RWPE1 (cell line): ENCODE measurements around the gene HOXB4.

ENCODE experiments used
- CTCF ChIA-PET: fragments of 350-600 bp; sonication (Branson Sonifier 250); formaldehyde crosslinking; extraction: SDS; loops from one replicate; lab custom pipeline; 2021; lab: Yijun Ruan, JAX
- POLR2A ChIA-PET: fragments of 400-600 bp; formaldehyde crosslinking; extraction: SDS; loops from one replicate; lab custom pipeline; 2020; ENCODE audit warnings: antibody characterized with exemption; ENCODE audit not compliant: low non-redundant PET; lab: Yijun Ruan, JAX
- DNase-seq: peaks from one replicate; pipeline ENCODE4 v3.0.0; 2012; ENCODE audit warnings: low spot score
- H3K27ac ChIP-seq: fragments of 450-650 bp; 2 replicates; pipeline ENCODE4 v1.5.1; 2017
- TF ChIP-seq, protein P1 (sequence below): fragments of 450-650 bp; conservative IDR thresholded peaks from 2 replicates; pipeline ENCODE4 v1.5.1; 2017; ENCODE audit warnings: low read depth, mild to moderate bottlenecking

Gene HOXB4

DNA sequence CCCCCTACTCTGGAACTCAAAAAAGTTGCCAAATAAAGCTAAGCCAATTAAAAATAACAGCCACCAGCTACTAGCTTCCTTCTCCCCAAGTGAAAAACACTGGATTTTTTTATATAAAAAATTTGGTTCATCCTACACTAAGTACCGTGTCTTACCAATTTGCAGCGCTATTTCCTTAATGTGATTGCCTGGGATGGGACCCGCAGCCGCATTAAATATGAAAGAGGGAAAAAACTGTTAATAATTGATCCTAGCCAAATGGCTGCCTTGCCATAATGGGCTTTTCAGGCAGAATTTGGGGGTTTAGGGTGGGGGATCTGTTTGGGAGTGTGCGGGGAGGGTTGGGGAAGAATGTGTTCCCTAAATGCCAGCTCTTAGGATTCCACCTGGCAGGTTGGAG lies 46.0 kb upstream of the HOXB4 start:
- POLR2A ChIA-PET, result no interaction called here
- no peak overlapping the region for H3K27ac ChIP-seq
- no peak for DNase-seq
- TF ChIP-seq, protein P1, sequence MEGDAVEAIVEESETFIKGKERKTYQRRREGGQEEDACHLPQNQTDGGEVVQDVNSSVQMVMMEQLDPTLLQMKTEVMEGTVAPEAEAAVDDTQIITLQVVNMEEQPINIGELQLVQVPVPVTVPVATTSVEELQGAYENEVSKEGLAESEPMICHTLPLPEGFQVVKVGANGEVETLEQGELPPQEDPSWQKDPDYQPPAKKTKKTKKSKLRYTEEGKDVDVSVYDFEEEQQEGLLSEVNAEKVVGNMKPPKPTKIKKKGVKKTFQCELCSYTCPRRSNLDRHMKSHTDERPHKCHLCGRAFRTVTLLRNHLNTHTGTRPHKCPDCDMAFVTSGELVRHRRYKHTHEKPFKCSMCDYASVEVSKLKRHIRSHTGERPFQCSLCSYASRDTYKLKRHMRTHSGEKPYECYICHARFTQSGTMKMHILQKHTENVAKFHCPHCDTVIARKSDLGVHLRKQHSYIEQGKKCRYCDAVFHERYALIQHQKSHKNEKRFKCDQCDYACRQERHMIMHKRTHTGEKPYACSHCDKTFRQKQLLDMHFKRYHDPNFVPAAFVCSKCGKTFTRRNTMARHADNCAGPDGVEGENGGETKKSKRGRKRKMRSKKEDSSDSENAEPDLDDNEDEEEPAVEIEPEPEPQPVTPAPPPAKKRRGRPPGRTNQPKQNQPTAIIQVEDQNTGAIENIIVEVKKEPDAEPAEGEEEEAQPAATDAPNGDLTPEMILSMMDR, result no peak
- CTCF ChIA-PET, result no interaction called here

DNA sequence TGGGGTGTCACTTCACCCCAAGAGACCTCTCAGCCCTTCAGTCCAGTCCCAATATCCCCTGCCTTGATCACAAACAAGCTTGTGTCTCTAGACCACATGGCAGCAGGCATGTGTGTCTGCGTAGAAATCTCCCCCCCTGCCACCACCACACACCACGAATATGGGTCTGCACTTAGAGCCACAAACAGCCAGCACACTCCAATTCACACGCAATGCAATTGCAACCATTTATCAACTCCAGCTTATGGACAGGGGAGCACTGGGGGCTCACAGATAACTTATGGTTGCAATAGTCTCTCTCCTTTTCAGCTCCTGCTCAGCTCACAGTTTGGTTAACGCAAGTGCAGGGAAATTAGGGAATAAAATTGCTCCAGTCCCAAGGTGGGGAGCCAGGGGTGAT lies 45.4 kb upstream of the HOXB4 start:
- ChIA-PET POLR2A (no interaction called here), CTCF (no interaction called here)
- DNase-seq, result no peak
- TF ChIP-seq, protein P1, result no peak
- H3K27ac ChIP-seq, result no peak overlapping the region

DNA sequence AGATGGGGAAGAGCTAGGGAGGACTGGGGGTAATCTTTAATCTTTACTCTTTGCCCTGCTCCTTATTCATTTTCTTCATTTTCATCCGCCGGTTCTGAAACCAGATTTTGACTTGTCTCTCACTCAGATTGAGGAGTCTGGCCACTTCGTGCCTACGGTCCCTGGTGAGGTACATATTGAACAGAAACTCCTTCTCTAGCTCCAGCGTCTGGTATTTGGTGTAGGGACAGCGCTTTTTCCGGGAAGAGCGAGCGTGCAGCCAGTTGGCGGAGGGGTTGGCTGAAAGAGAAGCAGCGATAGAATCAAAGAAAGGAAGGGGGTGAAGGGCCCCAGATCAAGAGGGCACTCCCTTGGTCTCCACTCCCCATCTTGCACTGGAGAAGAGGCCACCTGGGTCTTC lies 44.7 kb upstream of the HOXB4 start:
- no peak overlapping the region for H3K27ac ChIP-seq
- DNase-seq, result no peak
- TF ChIP-seq, protein P1, result no peak
- CTCF ChIA-PET, result interaction anchor here (0.6 kb wide), 1 partner anchor 361 kb away, joined by 3 read pairs; no protein-coding TSS in a partner anchor
- POLR2A ChIA-PET, result no interaction called here

DNA sequence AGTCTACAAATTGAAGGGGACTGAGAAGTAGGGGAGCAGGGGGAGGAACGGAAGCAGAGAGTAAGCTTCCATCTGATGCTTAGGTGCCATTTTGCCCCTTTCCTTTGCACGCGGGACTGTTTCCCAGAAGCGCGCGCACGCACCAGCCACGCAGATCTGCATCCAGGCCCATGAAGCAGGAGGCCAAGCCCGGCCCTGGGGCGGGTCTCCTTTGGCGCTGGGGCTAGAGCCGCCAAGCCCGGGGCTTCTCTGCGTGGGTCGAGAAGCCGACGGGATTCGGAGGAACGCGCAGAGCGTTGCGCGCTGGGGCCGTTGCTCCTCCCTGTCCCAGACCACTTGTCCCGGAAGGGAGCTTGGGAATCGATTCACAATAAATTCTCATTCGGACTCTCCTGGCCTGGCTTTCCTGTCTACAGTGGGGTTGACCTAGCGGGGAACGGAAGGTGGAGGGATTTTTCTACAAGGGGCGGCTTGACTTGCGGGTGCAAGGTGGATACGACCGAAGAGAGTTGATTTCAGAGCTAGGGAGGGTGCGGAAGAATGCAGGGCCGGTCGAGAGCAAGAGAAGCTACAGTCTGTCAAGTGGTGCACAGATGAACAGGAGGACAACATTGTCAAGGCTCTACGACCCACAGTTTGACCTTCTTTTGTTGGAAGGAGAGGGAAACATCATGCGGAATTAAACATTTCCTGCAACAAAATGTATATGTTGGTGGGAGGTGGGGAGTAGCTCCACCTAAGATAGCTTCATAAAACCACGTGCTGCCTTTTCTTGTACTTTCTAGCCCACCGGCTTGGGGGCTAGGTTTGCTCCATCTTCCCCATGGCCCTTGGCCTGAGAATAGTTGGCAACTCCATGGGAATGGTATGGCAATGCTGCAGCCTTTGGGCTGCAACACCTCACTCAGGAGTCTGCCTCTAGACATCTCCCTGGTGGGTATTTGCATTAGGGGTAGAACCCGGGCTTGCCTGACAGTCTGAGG lies 43.6 kb upstream of the HOXB4 start:
- TF ChIP-seq, protein P1, result no peak
- POLR2A ChIA-PET, result interaction anchor here (0.6 kb wide), 1 partner anchor 297 kb away, joined by 3 read pairs; no protein-coding TSS in a partner anchor
- H3K27ac ChIP-seq, result no peak overlapping the region
- CTCF ChIA-PET, result interaction anchor here (0.6 to 0.7 kb wide), 3 partner anchors 167 to 953 kb away, joined by 3 to 5 read pairs (median 3); no protein-coding TSS in a partner anchor
- no peak for DNase-seq

DNA sequence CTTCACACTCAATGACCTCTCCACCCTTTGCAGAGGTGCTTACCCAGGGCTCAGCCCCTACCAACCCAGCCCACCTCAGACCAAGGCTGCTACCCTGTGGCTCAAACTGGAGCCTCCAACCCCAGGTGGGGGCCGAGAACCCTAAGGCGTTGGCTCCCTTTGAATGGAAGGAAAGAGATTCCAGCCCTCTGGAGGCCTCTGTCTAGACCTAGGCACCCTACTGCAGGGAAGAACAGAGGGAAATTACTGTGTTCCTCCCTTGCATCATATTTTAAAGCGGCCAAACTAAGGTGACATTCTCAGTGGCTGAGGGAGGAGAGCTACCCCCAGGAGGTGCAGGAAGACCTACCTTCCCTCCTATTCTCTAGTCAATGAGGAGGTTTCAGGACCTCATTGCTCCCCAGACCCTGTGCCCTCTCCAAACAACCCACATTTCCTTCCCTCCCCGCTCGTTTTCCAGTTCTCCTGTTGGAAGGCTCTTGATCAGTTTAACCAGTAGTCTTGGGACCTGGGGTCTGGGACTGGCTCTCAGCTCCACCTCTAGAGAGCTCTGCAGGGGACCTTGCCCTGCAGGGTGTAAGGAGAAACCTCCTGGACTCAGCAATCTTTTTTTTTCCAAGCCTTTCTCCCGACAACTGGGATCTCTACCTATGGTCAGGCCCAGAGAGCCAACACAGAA lies 42.5 kb upstream of the HOXB4 start:
- no peak overlapping the region for H3K27ac ChIP-seq
- no peak for DNase-seq
- TF ChIP-seq, protein P1, result no peak
- ChIA-PET POLR2A (no interaction called here), CTCF (interaction anchor here (0.6 to 1.0 kb wide), 2 partner anchors 357 to 699 kb away, joined by 3 to 5 read pairs; no protein-coding TSS in a partner anchor)

DNA sequence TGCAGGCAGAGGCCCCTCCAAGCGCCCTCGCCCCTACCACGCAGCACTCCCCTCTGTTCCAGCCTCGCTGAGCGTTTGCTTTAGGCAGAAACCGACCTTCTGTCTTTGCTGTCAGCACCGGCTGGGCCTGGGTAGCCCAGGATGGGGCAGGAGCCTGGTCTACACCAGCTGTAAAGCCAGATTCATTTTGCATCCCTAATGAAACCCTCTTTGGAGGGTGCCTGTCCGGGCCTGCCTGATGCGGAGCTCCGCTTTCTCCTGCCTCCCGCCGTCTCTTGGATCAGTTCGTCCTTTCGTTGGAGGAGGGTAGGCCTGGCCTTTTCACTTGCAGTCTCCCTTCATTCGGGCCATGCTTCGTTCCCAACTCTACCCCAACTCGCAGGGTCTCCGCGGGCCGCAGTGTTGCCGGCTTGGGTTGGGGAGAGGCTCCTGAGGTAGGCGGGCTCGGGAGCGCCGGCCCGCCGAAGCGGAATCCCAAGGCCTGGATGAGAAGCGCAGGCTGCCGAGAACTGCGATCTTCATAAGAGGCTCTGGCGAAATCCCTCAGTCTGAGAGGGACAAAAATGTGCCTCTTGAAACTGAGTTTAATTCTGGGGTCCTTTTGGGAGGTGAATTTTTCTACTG lies 41.8 kb upstream of the HOXB4 start:
- ChIA-PET CTCF (interaction anchor here (0.6 to 1.8 kb wide), 4 partner anchors 10 to 609 kb away, joined by 3 to 15 read pairs (median 3); no protein-coding TSS in a partner anchor), POLR2A (no interaction called here)
- no peak for DNase-seq
- no peak overlapping the region for H3K27ac ChIP-seq
- TF ChIP-seq, protein P1, result no peak
